ENCODE data around the gene CFAP46. TPM values are rescaled to one million over a fixed set of nuclear protein-coding genes. Genes with fewer than 3 reads are reported as not detected.

Gene CFAP46
- polyA plus RNA-seq, 1 donor from 2014 or later: 2.6 TPM

GRCh38 chr10:132806110-132806509 lies 136.3 kb downstream of the CFAP46 start:
- H3K27me3 ChIP-seq (ENCODE audit: insufficient read depth, low read depth, low read length): no peaks in the 10 kb centered on the region
- no peak overlapping the region for H2AFZ ChIP-seq (ENCODE audit: low read depth, low read length)
- H3K27ac ChIP-seq (ENCODE audit: low read length): no peak overlapping the region
- no peaks in the 10 kb centered on the region for H3K9me2 ChIP-seq (ENCODE audit: insufficient read depth, low read length)
- H3K4me2 ChIP-seq (ENCODE audit: low read length): no peak overlapping the region
- no peaks in the 10 kb centered on the region for H3K79me2 ChIP-seq (replicated peaks; ENCODE audit: insufficient read depth, low read length)
- peaks cover 4% of the 10 kb centered on the region for H3K9me3 ChIP-seq (ENCODE audit: low read length)
- H3K9ac ChIP-seq (ENCODE audit: low read length): no peak overlapping the region
- no peak for TF ChIP-seq MXI1 (conservative IDR thresholded peaks at IDR 0.05; ENCODE audit: poor library complexity, severe bottlenecking)
- no peak for TF ChIP-seq POLR2AphosphoS5 (IDR thresholded peaks at IDR 0.05)
- TF ChIP-seq EZH2 (IDR thresholded peaks at IDR 0.05; ENCODE audit: borderline replicate concordance, insufficient read depth, low read length, poor library complexity, severe bottlenecking): no peak
- TF ChIP-seq, protein P1, sequence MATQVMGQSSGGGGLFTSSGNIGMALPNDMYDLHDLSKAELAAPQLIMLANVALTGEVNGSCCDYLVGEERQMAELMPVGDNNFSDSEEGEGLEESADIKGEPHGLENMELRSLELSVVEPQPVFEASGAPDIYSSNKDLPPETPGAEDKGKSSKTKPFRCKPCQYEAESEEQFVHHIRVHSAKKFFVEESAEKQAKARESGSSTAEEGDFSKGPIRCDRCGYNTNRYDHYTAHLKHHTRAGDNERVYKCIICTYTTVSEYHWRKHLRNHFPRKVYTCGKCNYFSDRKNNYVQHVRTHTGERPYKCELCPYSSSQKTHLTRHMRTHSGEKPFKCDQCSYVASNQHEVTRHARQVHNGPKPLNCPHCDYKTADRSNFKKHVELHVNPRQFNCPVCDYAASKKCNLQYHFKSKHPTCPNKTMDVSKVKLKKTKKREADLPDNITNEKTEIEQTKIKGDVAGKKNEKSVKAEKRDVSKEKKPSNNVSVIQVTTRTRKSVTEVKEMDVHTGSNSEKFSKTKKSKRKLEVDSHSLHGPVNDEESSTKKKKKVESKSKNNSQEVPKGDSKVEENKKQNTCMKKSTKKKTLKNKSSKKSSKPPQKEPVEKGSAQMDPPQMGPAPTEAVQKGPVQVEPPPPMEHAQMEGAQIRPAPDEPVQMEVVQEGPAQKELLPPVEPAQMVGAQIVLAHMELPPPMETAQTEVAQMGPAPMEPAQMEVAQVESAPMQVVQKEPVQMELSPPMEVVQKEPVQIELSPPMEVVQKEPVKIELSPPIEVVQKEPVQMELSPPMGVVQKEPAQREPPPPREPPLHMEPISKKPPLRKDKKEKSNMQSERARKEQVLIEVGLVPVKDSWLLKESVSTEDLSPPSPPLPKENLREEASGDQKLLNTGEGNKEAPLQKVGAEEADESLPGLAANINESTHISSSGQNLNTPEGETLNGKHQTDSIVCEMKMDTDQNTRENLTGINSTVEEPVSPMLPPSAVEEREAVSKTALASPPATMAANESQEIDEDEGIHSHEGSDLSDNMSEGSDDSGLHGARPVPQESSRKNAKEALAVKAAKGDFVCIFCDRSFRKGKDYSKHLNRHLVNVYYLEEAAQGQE (IDR thresholded peaks at IDR 0.05; ENCODE audit: borderline replicate concordance): no peak
- TF ChIP-seq SMC3 (conservative IDR thresholded peaks at IDR 0.05; ENCODE audit: poor library complexity): no peak
- TF ChIP-seq TAF1 (IDR thresholded peaks at IDR 0.05; ENCODE audit: low read depth): no peak
- no peak for TF ChIP-seq EP300 (conservative IDR thresholded peaks at IDR 0.05; ENCODE audit: poor library complexity, severe bottlenecking)
- no peak for TF ChIP-seq CTCF (IDR thresholded peaks at IDR 0.05; ENCODE audit: poor library complexity, severe bottlenecking)
- TF ChIP-seq RAD21 (conservative IDR thresholded peaks at IDR 0.05): no peak
- H3F3A ChIP-seq (ENCODE audit: insufficient read depth, low read length, poor library complexity, severe bottlenecking): no peaks in the 10 kb centered on the region
- no peak overlapping the region for H3K4me3 ChIP-seq (ENCODE audit: low read length)
- H3K36me3 ChIP-seq (ENCODE audit: insufficient read depth, low read length): no peaks in the 10 kb centered on the region
- H4K20me1 ChIP-seq (ENCODE audit: insufficient read depth): no peaks in the 10 kb centered on the region

DNA sequence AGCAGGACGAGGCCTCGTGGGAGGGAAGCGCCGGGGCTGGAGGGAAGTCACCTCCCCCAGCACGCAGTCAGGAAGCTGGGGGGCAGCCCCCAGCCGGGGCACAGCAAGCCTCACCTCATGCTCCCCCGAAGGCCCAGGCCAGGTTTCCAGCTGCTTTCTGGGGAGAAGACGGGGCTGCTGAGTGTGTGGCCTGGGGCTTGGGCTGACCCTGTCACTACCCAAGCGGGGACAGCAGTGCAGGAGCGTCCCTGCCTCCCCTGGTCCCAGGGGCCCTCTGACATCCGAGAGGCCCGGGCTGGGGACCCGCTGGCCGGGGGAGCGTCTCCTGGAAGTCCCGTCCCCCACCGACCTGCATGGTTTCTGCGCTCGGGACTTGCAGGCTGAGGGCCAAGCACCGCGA lies 136.8 kb downstream of the CFAP46 start:
- H4K20me1 ChIP-seq (ENCODE audit: insufficient read depth): no peaks in the 10 kb centered on the region
- H3K79me2 ChIP-seq (replicated peaks; ENCODE audit: insufficient read depth, low read length): no peaks in the 10 kb centered on the region
- H3F3A ChIP-seq (ENCODE audit: insufficient read depth, low read length, poor library complexity, severe bottlenecking): no peaks in the 10 kb centered on the region
- no peak overlapping the region for H3K27ac ChIP-seq (ENCODE audit: low read length)
- peaks cover 4% of the 10 kb centered on the region for H3K9me3 ChIP-seq (ENCODE audit: low read length)
- no peak overlapping the region for H3K9ac ChIP-seq (ENCODE audit: low read length)
- H3K4me3 ChIP-seq (ENCODE audit: low read length): no peak overlapping the region
- H3K36me3 ChIP-seq (ENCODE audit: insufficient read depth, low read length): no peaks in the 10 kb centered on the region
- TF ChIP-seq, protein P1 (IDR thresholded peaks at IDR 0.05; ENCODE audit: borderline replicate concordance): no peak
- TF ChIP-seq POLR2AphosphoS5 (IDR thresholded peaks at IDR 0.05): no peak
- TF ChIP-seq TAF1 (IDR thresholded peaks at IDR 0.05; ENCODE audit: low read depth): no peak
- no peak for TF ChIP-seq EZH2 (IDR thresholded peaks at IDR 0.05; ENCODE audit: borderline replicate concordance, insufficient read depth, low read length, poor library complexity, severe bottlenecking)
- no peak for TF ChIP-seq SMC3 (conservative IDR thresholded peaks at IDR 0.05; ENCODE audit: poor library complexity)
- no peak for TF ChIP-seq CTCF (IDR thresholded peaks at IDR 0.05; ENCODE audit: poor library complexity, severe bottlenecking)
- TF ChIP-seq EP300 (conservative IDR thresholded peaks at IDR 0.05; ENCODE audit: poor library complexity, severe bottlenecking): no peak
- H2AFZ ChIP-seq (ENCODE audit: low read depth, low read length): no peak overlapping the region
- H3K27me3 ChIP-seq (ENCODE audit: insufficient read depth, low read depth, low read length): no peaks in the 10 kb centered on the region
- no peaks in the 10 kb centered on the region for H3K9me2 ChIP-seq (ENCODE audit: insufficient read depth, low read length)
- no peak overlapping the region for H3K4me2 ChIP-seq (ENCODE audit: low read length)

Measured in neural cell (in vitro differentiated cells).